ENCODE data around the gene COL5A1. TPM values are rescaled to one million over a fixed set of nuclear protein-coding genes. Genes with fewer than 3 reads are reported as not detected.
"Not testable (repeated sequence)": the region's sequence is repeated elsewhere in the genome, so short reads cannot be mapped to it uniquely, and the experiment has no call there.

Gene COL5A1
- polyA plus RNA-seq, 3 donors from 2014 or later, result not detected

DNA sequence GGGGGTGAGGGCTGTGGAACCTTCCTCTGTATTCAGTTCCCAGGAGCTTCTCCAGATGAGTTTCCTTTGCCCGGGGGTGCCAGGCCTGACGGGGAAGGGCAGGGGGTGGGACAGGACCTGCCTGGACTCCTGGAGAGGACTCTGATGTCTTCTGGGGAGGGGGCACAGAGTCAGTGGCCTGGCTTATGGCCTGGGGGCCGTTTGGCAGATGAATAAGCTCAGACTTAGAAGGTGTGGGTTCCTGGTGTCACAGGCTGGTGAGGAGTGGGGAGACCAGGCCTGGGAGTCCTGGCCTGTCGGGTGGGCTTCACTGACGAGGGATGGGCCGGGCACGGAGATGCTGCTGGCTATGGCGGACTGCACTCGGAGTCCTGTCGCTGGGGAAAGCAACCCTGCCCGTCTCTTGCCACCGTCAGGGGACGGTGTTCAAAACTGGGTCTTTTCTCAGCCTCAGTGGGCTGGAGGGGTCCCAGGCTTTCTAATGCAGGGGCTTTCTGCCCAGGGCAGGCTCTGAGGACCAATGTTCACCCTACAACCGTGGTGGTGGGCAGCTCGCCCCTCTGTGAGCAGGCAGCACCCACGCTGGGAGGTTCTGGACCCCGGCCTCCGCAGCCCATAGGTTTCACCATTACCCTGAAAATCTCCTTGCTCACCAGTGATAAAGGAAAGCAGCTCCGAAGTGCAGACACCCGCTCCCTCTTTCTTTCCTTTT is 16.2 kb downstream of the COL5A1 start:
- Mint-ChIP-seq H3K27ac (no peak overlapping the region), H3K4me1 (no peaks in the 10 kb centered on the region), H3K4me3 (no peak overlapping the region), H3K9me3 (peaks cover 0 to 10% (median 5%) of the 10 kb centered on the region in 6 donors), H3K36me3 (no peaks in the 10 kb centered on the region), H3K27me3 (ENCODE audit: low read depth in 3 of 3) (peaks cover 3 to 5% (median 4%) of the 10 kb centered on the region in 3 donors)
- no peak for DNase-seq

DNA sequence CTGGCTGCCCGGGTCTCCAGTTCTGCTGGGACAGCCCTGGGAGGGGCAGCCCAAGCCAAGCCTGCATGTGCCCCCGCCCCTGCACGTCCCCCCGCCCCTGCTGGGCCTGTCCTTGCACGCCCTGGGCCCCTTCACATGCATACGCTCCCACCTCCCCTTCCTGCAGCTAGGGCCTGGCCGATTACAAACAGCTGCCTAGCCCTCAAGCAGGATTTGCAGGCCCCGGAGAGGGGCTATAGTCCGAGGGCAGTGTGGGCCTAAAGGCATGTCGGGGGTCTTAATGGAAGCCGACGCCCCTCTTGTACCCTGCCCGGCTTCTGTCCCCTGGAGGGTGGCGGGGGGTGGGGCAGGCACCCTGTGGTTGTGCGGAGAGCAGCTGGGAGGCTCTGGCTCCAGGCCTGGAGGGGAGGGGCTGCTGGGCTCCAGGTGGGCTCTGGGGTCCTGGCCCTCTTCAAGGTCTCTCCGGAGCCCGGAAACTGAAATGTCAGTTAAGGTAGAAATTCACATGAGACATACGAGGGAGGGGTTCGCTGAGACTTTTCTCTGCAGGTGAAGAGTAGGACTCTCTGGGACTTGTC is 16.9 kb downstream of the COL5A1 start:
- peaks cover 0 to 10% (median 5%) of the 10 kb centered on the region in 6 donors for H3K9me3 Mint-ChIP-seq
- no peak overlapping the region for H3K4me3 Mint-ChIP-seq
- H3K27me3 Mint-ChIP-seq (ENCODE audit: low read depth in 3 of 3), result peaks cover 3 to 7% (median 4%) of the 10 kb centered on the region in 3 donors
- no peak for DNase-seq
- no peaks in the 10 kb centered on the region for H3K4me1 Mint-ChIP-seq
- no peaks in the 10 kb centered on the region for H3K36me3 Mint-ChIP-seq
- H3K27ac Mint-ChIP-seq, result no peak overlapping the region

DNA sequence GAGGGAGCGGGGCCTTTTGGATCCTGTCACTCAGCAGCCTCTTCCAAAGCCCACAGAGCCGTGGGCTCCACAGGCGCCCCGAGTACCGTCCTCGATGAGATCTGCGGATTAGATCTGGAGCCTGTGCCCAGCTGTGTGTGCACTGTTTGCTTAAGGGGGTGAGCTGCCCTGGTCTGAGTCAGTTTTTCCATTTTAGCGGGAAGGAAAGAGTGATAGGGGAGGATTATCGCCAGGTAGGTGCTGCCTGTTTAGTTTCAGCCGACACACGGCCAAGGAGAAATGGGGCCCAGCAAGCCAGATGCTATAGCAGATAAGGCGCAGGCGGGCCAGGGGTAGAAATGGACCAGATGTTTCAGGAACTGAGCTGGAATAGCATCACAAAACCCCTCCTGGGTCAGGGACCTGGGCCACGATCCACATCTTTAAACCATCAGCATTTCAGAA is 18.1 kb downstream of the COL5A1 start:
- H3K4me1 Mint-ChIP-seq, result no peaks in the 10 kb centered on the region

DNA sequence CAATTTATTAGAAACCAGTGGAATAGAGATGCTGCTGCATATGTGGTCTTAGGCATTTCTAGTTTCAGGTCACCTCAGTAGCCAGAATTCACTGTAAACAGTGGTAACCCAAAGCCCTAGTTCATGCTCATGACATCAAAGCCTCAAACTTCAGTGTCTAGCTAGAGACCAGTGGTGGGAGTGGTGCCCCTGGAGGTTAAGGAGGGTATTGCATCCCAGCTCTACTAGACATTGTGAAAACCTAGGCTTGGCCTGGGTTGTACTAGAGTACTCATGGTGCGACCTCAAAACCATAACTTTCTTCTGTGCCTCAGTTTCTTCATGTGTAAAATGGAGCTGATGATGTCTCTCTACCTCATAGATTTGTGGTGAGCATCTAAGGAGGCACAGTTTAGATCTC is 18.8 kb downstream of the COL5A1 start:
- Mint-ChIP-seq H3K4me3 (no peak overlapping the region), H3K27me3 (ENCODE audit: low read depth in 3 of 3) (peaks cover 3 to 7% (median 5%) of the 10 kb centered on the region in 3 donors), H3K27ac (no peak overlapping the region), H3K9me3 (peaks cover 0 to 10% (median 5%) of the 10 kb centered on the region in 6 donors), H3K4me1 (no peaks in the 10 kb centered on the region), H3K36me3 (no peaks in the 10 kb centered on the region)
- no peak for DNase-seq

More for the DNA sequence above, 18.1 kb downstream of the COL5A1 start:
- Mint-ChIP-seq H3K27me3 (ENCODE audit: low read depth in 3 of 3) (peaks cover 3 to 7% (median 5%) of the 10 kb centered on the region in 3 donors), H3K9me3 (peaks cover 0 to 10% (median 5%) of the 10 kb centered on the region in 6 donors), H3K36me3 (no peaks in the 10 kb centered on the region), H3K27ac (no peak overlapping the region), H3K4me3 (no peak overlapping the region)
- DNase-seq, result no peak

DNA sequence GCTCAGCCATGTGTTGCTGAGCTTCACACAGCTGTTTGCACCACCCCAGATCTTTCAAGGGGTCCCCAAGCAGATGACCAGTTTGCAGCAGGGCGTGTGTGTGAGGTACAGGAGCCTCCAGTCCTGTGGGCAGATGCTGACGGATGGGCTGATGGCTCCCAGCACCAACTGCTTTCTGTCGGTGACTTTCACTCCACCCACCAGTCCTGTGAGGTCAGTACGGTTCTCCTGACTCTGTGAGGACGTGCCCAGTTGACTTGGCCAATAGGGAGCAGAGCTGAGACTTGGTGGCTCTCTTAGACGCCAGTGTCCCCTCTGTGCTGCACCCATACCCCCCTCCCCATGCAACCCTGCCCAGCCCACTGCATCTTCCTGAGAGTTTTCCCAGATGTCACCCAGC is 19.7 kb downstream of the COL5A1 start:
- no peaks in the 10 kb centered on the region for H3K36me3 Mint-ChIP-seq
- H3K4me3 Mint-ChIP-seq, result no peak overlapping the region
- no peak for DNase-seq
- peaks cover 0 to 10% (median 5%) of the 10 kb centered on the region in 6 donors for H3K9me3 Mint-ChIP-seq
- H3K27me3 Mint-ChIP-seq (ENCODE audit: low read depth in 3 of 3), result peaks cover 3 to 7% (median 5%) of the 10 kb centered on the region in 3 donors
- H3K27ac Mint-ChIP-seq, result no peak overlapping the region
- no peaks in the 10 kb centered on the region for H3K4me1 Mint-ChIP-seq

DNA sequence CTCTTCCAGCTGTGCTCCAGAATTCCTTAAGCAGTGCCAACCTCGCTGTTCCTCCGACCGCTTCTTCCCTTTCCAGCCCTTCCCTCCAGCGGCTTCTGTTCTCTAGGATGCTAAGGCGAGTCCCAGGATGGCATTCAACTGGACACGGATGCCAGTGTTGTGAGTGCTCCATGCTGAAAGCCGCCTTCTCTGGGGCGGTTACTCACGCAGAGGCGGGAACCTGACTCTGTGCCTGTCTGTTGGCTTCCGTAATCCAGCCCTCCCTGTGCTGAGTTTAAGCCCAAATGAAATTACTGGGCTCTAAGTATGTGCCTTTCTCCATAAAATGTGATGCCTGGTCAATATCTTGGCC is 20.2 kb downstream of the COL5A1 start:
- no peaks in the 10 kb centered on the region for H3K36me3 Mint-ChIP-seq
- peaks cover 3 to 7% (median 5%) of the 10 kb centered on the region in 3 donors for H3K27me3 Mint-ChIP-seq (ENCODE audit: low read depth in 3 of 3)
- no peak for DNase-seq
- no peak overlapping the region for H3K27ac Mint-ChIP-seq
- H3K4me3 Mint-ChIP-seq, result no peak overlapping the region
- peaks cover 0 to 10% (median 5%) of the 10 kb centered on the region in 6 donors for H3K9me3 Mint-ChIP-seq
- no peaks in the 10 kb centered on the region for H3K4me1 Mint-ChIP-seq

DNA sequence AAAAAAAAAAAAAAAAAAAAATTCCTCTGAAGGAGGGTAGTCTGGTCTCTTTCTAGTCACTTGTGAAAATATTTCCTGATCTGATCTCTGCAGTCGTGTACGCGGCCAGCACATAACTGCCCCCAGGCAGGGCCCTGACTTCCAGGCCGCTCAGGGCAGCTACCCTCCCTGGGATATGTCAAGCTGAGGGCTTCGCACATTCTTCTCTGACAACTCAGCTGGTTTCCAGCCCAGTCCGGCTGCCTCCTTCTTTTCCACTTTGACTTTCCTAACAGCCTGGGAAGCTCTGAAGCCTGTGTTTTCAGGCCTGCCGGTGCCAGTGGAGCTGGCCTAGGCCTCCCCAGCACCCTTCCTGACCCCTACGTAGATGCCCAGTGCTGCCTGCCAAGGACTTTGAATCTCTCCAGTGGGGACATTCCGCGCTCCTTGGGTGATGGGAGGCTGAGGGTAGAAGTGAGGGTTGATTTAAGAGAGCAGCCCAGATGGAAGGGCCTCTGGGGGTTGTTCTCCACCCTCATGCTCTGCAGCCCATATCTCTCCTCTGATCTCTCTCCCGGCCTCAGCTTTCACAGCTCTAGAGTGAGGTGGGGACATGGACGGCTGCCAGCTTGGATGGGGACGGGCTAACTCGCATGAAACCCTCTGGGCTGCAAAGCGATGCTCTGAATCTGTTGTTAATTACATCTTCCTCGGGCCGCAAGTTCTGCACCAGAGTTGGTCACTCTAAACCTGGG is 20.7 kb downstream of the COL5A1 start:
- no peak overlapping the region for H3K27ac Mint-ChIP-seq
- DNase-seq, result no peak
- peaks cover 0 to 10% (median 5%) of the 10 kb centered on the region in 6 donors for H3K9me3 Mint-ChIP-seq
- H3K36me3 Mint-ChIP-seq, result no peaks in the 10 kb centered on the region
- peaks cover 3 to 7% (median 5%) of the 10 kb centered on the region in 3 donors for H3K27me3 Mint-ChIP-seq (ENCODE audit: low read depth in 3 of 3)
- H3K4me3 Mint-ChIP-seq, result no peak overlapping the region
- H3K4me1 Mint-ChIP-seq, result no peaks in the 10 kb centered on the region

DNA sequence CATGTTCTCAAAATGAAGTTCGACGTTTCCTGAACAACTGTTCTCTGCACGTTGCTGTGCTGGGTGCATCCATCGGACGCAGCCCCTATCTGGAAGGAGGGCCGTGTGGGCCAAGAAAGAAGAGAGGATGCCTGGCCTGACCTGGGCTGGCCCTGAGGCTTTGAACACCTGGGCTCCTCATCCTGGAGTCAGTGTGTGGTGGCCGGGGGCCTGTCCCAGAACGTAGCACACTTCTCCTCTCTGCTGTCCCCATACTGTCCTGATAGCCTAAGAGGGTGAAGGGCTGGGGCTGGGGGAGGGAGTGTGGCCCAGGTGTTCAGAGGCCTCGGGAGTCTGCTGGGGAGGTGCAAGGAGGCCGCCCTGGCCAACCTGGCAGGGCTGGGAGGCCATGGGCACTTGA is 21.5 kb downstream of the COL5A1 start:
- Mint-ChIP-seq H3K9me3 (peaks cover 0 to 10% (median 5%) of the 10 kb centered on the region in 6 donors), H3K4me1 (no peaks in the 10 kb centered on the region), H3K4me3 (no peak overlapping the region), H3K27ac (no peak overlapping the region), H3K36me3 (no peaks in the 10 kb centered on the region), H3K27me3 (ENCODE audit: low read depth in 3 of 3) (peaks cover 3 to 8% (median 5%) of the 10 kb centered on the region in 3 donors)
- no peak for DNase-seq

DNA sequence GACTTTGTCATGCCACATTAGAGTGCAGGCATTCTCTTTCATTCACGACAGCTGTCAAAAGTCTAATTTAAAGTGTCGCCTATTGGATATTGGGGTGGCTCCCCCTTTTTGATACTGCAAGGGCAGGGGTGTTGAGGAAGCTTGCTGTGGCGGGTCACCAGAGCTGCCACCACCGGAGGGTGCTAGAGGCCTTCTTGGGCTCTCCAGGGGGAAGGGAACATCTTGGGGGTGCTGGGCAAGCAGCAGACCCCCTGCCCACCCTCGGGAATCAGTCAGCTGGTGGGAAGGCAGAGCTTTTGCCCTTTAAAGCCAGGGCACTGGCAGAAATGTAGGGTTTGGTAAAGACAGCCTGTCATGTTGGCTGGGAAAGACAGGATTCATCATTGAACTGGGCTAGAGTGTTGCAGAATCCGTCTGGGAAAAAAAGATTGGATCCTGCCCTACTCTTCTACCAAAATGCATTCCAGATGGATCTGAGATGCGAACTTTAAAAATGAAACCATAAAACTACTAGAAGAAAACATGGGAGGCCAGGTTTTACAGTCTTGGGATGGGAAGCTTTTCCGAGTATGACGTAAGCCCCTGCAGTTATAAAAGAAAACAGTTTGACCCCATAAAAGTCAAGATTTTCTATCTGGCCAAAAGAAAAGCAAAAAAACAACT is 22.3 kb downstream of the COL5A1 start:
- H3K36me3 Mint-ChIP-seq, result no peaks in the 10 kb centered on the region
- H3K27ac Mint-ChIP-seq, result no peak overlapping the region
- H3K9me3 Mint-ChIP-seq, result peaks cover 0 to 10% (median 5%) of the 10 kb centered on the region in 6 donors
- H3K4me3 Mint-ChIP-seq, result no peak overlapping the region
- peaks cover 3 to 14% (median 5%) of the 10 kb centered on the region in 3 donors for H3K27me3 Mint-ChIP-seq (ENCODE audit: low read depth in 3 of 3)
- no peaks in the 10 kb centered on the region for H3K4me1 Mint-ChIP-seq
- DNase-seq, result no peak

DNA sequence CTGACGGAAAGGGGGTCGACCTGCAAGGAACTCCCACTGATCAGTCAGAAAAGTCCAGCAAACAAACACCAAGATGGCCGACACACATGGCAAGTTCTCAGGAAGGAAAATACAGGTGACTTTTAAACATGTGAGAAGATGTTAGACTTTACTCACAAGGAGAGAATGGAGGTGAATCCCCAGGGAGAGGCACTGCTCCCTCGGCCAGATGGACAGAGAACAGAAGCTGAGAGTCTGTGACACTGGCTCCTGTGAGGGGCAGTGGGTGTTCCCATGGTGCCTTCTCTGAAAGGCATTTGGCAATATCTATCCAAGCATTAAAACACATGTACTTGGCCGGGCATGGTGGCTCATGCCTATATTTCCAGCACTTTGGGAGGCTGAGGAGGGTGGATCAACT is 22.8 kb downstream of the COL5A1 start:
- Mint-ChIP-seq H3K4me3 (no peak overlapping the region), H3K27me3 (ENCODE audit: low read depth in 3 of 3) (peaks cover 3 to 19% (median 5%) of the 10 kb centered on the region in 3 donors), H3K27ac (no peak overlapping the region), H3K9me3 (peaks cover 0 to 10% (median 5%) of the 10 kb centered on the region in 6 donors), H3K36me3 (no peaks in the 10 kb centered on the region), H3K4me1 (no peaks in the 10 kb centered on the region)
- DNase-seq, result no peak

DNA sequence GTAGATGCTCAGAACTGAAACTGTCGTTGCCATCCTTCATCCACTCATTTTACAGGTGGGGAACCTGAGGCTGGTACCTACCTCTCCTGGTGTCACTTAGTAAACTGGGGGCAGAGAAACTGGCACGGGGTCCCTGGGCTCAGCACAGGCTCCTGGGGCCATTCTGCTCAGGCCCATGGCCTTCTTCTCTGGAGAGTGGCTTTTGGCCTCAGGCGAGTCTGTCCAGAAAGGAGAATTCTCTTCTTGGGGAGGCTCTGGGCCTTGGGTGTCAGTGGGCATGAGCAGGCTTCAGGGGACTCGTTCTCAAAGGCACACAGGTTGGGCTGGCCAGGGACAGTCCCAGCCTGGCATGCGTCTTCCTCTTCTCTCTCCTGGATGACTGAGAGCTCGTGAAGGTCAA is 24.6 kb downstream of the COL5A1 start:
- peaks cover 2 to 19% (median 3%) of the 10 kb centered on the region in 3 donors for H3K27me3 Mint-ChIP-seq (ENCODE audit: low read depth in 3 of 3)
- H3K4me3 Mint-ChIP-seq, result no peak overlapping the region
- H3K9me3 Mint-ChIP-seq, result peaks cover 0 to 5% (median 1%) of the 10 kb centered on the region in 6 donors
- H3K4me1 Mint-ChIP-seq, result no peaks in the 10 kb centered on the region
- no peaks in the 10 kb centered on the region for H3K36me3 Mint-ChIP-seq
- no peak for DNase-seq
- H3K27ac Mint-ChIP-seq, result no peak overlapping the region

DNA sequence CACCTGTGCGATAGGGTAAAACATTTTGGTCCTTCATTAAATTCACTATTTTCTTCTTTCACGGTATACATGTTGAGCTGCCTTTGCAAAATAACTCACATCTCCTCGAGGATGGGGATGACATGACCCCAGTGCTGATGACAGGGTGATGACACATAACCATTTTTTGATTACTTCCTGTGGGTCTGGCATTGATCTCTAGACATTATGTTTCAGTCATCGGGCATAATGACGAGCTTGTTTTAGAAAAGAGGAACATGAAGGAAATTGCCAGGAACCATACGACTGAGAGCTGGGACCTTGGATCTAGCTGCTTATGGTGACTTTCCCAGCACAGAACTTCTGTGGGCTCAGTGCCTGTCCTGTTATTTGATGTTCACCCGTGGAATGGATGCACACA is 25.2 kb downstream of the COL5A1 start:
- DNase-seq, result no peak
- no peak overlapping the region for H3K4me3 Mint-ChIP-seq
- peaks cover 2 to 19% (median 3%) of the 10 kb centered on the region in 3 donors for H3K27me3 Mint-ChIP-seq (ENCODE audit: low read depth in 3 of 3)
- peaks cover 0 to 2% (median under 1%) of the 10 kb centered on the region in 6 donors for H3K9me3 Mint-ChIP-seq
- no peaks in the 10 kb centered on the region for H3K36me3 Mint-ChIP-seq
- H3K27ac Mint-ChIP-seq, result no peak overlapping the region
- no peaks in the 10 kb centered on the region for H3K4me1 Mint-ChIP-seq

DNA sequence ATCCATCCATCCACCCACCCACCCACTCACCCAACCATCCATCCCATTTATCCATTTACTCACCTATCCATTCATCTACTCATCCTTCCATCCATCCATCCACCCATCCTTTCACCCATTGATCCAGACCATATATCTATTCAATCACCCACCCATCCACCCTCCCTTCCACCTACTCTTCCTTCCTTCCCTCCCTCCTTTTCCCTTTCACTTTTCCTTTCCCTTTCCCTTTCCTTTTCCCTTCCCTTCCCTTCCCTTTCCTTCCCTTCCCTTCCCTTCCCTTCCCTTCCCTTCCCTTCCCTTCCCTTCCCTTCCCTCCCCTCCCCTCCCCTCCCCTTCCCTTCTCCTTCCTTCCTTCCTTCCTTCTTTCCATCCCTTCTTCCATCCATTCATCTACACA is 27.4 kb downstream of the COL5A1 start:
- H3K4me1 Mint-ChIP-seq, H3K9me3 Mint-ChIP-seq, H3K36me3 Mint-ChIP-seq, DNase-seq, H3K4me3 Mint-ChIP-seq, H3K27ac Mint-ChIP-seq: not testable (repeated sequence)
- H3K27me3 Mint-ChIP-seq (ENCODE audit: low read depth in 3 of 3), result peaks cover 0 to 15% (median 0%) of the 10 kb centered on the region in 3 donors
